RWPE1 (cell line): ENCODE results near the gene ATL2.

Experiments used
- CTCF ChIA-PET: fragments of 350-600 bp; sonication (Branson Sonifier 250); formaldehyde crosslinking; extraction: SDS; loops from one replicate; lab custom pipeline; 2021; lab: Yijun Ruan, JAX
- POLR2A ChIA-PET: fragments of 400-600 bp; formaldehyde crosslinking; extraction: SDS; loops from one replicate; lab custom pipeline; 2020; ENCODE audit warnings: antibody characterized with exemption; ENCODE audit not compliant: low non-redundant PET; lab: Yijun Ruan, JAX
- DNase-seq: peaks from one replicate; pipeline ENCODE4 v3.0.0; 2012; ENCODE audit warnings: low spot score
- H3K27ac ChIP-seq: fragments of 450-650 bp; 2 replicates; pipeline ENCODE4 v1.5.1; 2017
- TF ChIP-seq, protein P1 (sequence below): fragments of 450-650 bp; conservative IDR thresholded peaks from 2 replicates; pipeline ENCODE4 v1.5.1; 2017; ENCODE audit warnings: low read depth, mild to moderate bottlenecking

The ATL2 gene

DNA sequence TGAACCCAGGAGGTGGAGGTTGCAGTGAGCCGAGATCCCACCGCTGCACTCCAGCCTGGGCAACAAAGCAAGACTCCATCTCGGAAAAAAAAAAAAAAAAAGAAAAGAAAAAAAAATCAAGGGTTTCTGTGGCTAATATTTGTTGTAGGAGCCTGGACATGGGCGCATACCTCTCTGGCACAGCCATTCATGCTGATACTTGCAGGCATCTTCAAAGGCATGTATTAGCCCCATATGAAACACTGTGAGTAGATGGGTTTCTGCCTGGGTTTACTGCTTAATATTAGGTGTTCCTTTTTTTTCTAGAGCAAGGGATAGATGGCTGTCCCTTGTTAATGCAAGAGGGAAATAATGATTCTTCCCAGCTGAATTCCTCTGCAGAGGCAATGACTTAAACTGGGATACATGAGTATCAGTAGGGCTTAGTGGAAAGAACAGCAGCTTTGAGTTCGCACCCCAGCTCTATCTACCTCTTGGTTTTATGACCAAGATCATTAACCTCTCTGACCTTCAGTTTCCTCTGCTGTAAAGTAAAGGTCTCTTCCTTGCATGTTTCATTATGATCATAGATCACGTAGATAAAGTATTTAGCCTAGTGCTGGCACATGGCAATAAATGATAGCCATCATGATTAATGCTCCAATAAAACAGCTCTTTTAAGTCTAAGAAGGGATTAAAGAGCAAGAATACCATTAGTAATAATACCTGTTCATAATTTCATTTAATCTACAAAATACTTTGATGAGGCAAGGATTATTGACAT, 4.5 kb upstream of the ATL2 start:
- ChIA-PET CTCF (interaction anchor here (0.7 kb wide), 1 partner anchor 127 kb away, joined by 3 read pairs; no protein-coding TSS in a partner anchor), POLR2A (no interaction called here)
- no peak overlapping the region for H3K27ac ChIP-seq
- DNase-seq = no peak
- TF ChIP-seq, protein P1, sequence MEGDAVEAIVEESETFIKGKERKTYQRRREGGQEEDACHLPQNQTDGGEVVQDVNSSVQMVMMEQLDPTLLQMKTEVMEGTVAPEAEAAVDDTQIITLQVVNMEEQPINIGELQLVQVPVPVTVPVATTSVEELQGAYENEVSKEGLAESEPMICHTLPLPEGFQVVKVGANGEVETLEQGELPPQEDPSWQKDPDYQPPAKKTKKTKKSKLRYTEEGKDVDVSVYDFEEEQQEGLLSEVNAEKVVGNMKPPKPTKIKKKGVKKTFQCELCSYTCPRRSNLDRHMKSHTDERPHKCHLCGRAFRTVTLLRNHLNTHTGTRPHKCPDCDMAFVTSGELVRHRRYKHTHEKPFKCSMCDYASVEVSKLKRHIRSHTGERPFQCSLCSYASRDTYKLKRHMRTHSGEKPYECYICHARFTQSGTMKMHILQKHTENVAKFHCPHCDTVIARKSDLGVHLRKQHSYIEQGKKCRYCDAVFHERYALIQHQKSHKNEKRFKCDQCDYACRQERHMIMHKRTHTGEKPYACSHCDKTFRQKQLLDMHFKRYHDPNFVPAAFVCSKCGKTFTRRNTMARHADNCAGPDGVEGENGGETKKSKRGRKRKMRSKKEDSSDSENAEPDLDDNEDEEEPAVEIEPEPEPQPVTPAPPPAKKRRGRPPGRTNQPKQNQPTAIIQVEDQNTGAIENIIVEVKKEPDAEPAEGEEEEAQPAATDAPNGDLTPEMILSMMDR = no peak

DNA sequence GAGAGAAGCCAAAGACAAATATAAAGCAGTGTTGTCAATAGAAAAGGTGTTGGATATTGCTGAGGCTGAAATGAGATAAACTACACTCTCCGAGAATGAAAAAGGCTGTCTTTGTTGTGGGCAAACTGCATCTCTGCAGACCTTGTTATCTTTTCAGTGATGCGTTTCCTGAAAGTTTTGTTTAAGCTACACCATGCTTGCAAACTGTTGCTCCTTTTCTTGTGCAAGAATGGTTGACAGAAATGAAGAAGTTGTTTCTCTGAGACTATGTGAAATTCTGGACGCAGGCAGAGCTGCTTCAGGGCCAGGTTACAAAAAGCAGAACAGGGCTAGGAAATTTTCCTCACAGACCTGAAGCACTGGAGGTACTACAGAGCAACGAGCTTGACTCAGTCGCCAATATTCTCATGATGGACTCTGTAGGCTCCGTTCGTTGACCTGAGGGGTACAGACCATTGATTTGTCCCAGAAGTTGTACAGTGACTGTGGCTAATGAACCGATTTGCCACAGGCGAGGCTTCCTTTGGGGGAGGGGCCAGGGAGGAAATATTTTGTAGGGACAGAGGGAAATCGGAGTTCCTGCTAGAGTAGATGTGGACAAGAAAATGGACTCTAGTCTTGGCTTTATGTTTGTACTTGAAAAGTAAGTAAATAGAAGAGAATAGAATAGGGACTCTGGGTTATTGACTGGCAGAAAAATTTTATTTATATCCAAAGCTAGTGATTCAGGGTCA, 3.5 kb upstream of the ATL2 start:
- TF ChIP-seq, protein P1 = no peak
- no peak for DNase-seq
- no peak overlapping the region for H3K27ac ChIP-seq
- ChIA-PET POLR2A (no interaction called here), CTCF (no interaction called here)

DNA sequence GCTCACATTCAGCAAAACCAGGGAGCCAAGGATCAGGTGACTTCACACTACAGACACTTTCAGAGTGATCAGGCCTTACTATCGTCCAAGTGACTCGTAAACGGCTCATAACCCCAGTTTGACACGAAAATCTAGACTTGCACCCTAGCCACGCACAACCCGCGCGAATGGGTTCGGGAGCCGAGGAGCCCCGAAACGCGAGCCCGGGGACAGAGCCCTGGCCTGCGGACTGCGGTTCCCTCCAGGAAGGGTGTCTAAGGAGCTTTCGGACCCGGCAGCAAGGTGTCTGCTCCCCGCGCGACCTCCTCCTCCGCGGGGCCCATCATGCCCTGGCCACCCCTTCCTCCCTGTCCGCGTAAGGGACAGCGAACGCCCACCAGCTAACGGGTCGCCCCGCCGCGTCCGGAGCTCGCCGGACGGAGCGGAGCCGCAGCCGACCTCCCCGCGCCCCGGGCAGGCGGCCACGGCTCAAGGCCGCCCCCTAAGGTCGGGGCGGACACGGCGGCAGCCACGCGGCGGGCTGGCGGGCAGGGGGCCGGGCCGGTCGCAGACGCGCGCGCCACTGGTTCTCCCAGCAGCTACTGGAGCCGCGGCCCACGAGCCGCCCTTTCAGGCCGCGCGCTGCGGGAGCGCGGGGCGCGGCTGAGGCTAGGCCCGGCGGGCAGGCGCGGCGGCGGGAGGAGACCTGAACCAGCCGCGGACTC, 575 bp downstream of the ATL2 start:
- ChIA-PET CTCF (interaction anchor here (0.5 to 3.0 kb wide), 16 partner anchors 9 to 552 kb away, joined by 3 to 17 read pairs (median 4); no protein-coding TSS in a partner anchor), POLR2A (interaction anchor here (0.6 kb wide), 1 partner anchor 89 kb away, joined by 3 read pairs; no protein-coding TSS in a partner anchor)
- peak; percentile 77 for DNase-seq
- TF ChIP-seq, protein P1 = peak; percentile 78
- peak overlapping the region; percentile 89 for H3K27ac ChIP-seq

DNA sequence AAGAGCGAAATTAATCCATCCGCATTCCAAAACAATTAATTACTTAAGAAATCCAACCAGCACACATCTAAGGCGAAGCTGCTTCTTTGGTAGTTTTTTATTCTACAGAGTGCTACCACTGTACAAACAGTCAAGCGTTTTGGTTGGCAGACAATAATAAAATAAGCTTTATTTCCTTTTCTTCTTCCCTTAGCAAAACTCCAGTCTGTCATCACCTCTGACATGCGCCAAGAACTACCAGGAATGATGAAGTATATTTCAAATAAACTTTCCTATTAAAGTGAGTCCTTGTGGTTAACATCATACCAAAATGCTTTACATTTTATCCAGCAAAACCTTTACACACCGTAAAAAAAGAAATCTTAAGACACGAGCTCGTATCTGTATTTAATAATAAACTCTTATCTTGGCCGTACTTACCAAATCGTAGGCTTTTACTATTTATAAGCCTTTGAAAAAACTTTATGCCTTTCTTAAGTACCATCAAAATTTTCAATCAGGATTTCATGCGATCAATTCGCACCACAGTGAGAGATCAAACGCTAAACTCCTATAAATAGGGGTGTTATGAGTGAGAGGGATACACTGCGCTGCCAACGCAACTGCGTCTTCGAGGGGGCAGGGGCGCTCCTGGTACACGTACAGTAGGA, 1.3 kb downstream of the ATL2 start:
- no peak for DNase-seq
- ChIA-PET POLR2A (interaction anchor here (0.6 kb wide), 1 partner anchor 90 kb away, joined by 3 read pairs; no protein-coding TSS in a partner anchor), CTCF (interaction anchor here (0.5 to 3.0 kb wide), 18 partner anchors 9 to 809 kb away, joined by 3 to 17 read pairs (median 4); no protein-coding TSS in a partner anchor)
- TF ChIP-seq, protein P1 = no peak
- peak overlapping the region; percentile 89 for H3K27ac ChIP-seq

DNA sequence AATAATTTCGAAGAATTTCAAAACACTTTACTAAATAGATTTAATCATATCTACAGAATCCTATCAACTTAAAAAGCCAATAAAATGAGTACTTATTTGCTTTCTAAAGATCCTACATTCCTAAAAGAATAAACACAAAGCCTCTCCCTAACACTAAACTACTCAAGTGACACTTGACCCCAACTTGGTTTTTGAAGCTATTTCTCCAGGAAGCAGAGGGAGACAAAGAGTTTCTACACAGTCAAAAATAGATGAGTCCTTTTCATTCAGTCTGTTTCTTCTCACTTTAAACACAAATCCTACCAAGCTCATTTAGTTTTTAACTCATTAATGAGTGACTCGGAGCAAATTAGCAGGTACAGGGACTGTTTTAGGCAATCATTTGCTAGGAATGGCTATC, 2.1 kb downstream of the ATL2 start:
- TF ChIP-seq, protein P1 = no peak
- H3K27ac ChIP-seq = no peak overlapping the region
- CTCF ChIA-PET = interaction anchor here (0.6 to 3.0 kb wide), 5 partner anchors 51 to 153 kb away, joined by 3 to 17 read pairs (median 4); no protein-coding TSS in a partner anchor
- DNase-seq = no peak
- POLR2A ChIA-PET = no interaction called here
